ENCODE data around the gene POLR2C.

DNA sequence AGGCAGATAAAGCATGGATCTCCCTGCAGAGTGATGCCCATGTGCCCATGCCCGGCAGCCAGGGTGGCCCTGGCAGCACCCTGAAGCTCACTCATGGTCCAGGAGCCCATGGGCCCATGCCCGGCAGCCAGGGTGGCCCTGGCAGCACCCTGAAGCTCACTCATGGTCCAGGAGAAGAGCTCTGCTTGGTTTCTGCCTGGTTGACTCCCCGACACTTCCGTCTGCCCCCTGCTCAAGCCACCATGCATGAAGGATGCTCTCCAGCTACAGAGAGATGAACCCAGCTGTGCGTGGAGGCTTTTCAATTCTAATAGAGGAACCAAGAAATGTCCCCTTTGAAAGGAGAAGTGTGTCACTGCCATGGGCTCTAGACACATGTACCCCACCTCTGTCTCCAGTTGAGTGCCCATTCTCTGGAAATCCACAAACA is 49.2 kb upstream of the POLR2C start:
- TF ChIP-seq CEBPB (IDR thresholded peaks at IDR 0.05) (no peak), ZBTB7A (IDR thresholded peaks at IDR 0.05; ENCODE audit: low read depth) (no peak), TAF1 (IDR thresholded peaks at IDR 0.05; ENCODE audit: low read depth) (no peak), EGR1 (IDR thresholded peaks at IDR 0.05) (no peak), TEAD4 (IDR thresholded peaks at IDR 0.05) (no peak), NFIC (IDR thresholded peaks at IDR 0.05) (no peak), EP300 (IDR thresholded peaks at IDR 0.05; ENCODE audit: borderline replicate concordance) (no peak), TCF12 (IDR thresholded peaks at IDR 0.05; ENCODE audit: low read depth) (no peak), YY1 (IDR thresholded peaks at IDR 0.05; ENCODE audit: low read depth) (no peak), CREB1 (IDR thresholded peaks at IDR 0.05; ENCODE audit: low read depth) (no peak)
- TF ChIP-seq, protein P1, sequence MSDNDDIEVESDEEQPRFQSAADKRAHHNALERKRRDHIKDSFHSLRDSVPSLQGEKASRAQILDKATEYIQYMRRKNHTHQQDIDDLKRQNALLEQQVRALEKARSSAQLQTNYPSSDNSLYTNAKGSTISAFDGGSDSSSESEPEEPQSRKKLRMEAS (IDR thresholded peaks at IDR 0.05), result no peak
- TF ChIP-seq, protein P2, sequence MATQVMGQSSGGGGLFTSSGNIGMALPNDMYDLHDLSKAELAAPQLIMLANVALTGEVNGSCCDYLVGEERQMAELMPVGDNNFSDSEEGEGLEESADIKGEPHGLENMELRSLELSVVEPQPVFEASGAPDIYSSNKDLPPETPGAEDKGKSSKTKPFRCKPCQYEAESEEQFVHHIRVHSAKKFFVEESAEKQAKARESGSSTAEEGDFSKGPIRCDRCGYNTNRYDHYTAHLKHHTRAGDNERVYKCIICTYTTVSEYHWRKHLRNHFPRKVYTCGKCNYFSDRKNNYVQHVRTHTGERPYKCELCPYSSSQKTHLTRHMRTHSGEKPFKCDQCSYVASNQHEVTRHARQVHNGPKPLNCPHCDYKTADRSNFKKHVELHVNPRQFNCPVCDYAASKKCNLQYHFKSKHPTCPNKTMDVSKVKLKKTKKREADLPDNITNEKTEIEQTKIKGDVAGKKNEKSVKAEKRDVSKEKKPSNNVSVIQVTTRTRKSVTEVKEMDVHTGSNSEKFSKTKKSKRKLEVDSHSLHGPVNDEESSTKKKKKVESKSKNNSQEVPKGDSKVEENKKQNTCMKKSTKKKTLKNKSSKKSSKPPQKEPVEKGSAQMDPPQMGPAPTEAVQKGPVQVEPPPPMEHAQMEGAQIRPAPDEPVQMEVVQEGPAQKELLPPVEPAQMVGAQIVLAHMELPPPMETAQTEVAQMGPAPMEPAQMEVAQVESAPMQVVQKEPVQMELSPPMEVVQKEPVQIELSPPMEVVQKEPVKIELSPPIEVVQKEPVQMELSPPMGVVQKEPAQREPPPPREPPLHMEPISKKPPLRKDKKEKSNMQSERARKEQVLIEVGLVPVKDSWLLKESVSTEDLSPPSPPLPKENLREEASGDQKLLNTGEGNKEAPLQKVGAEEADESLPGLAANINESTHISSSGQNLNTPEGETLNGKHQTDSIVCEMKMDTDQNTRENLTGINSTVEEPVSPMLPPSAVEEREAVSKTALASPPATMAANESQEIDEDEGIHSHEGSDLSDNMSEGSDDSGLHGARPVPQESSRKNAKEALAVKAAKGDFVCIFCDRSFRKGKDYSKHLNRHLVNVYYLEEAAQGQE (IDR thresholded peaks at IDR 0.05; ENCODE audit: low read depth), result no peak

Data from Ishikawa (cell line).